KMS-11 (cell line): ENCODE measurements around the gene STK4.

ENCODE experiments used
- H2AFZ ChIP-seq: fragments of 200-600 bp; sonication (generic); 2 replicates; pipeline ENCODE4 v1.6.1; 2016; ENCODE audit warnings: antibody characterized with exemption, mixed run types, low read depth
- H3K27ac ChIP-seq: fragments of 200-600 bp; sonication (generic); 2 replicates; pipeline ENCODE4 v1.6.1; 2016; ENCODE audit warnings: mild to moderate bottlenecking, mixed run types
- H3K27me3 ChIP-seq: fragments of 200-600 bp; sonication (generic); 2 replicates; pipeline ENCODE4 v1.6.1; 2017; ENCODE audit warnings: mild to moderate bottlenecking, low read depth, mixed run types, moderate library complexity; ENCODE audit not compliant: insufficient read depth
- H3K36me3 ChIP-seq: fragments of 200-600 bp; sonication (generic); 2 replicates; pipeline ENCODE4 v1.6.1; 2017; ENCODE audit warnings: mild to moderate bottlenecking, mixed run types; ENCODE audit not compliant: insufficient read depth
- H3K4me1 ChIP-seq: fragments of 200-600 bp; sonication (generic); 2 replicates; pipeline ENCODE4 v1.6.1; 2016; ENCODE audit warnings: mild to moderate bottlenecking, low read depth, mixed run types; ENCODE audit not compliant: poor library complexity, severe bottlenecking
- H3K4me2 ChIP-seq: fragments of 200-600 bp; sonication (generic); 2 replicates; pipeline ENCODE4 v1.7.0; 2016; ENCODE audit warnings: mild to moderate bottlenecking, mixed run types
- H3K4me3 ChIP-seq: fragments of 200-600 bp; sonication (generic); IDR thresholded peaks from 2 replicates; pipeline ENCODE4 v1.6.1; 2017; ENCODE audit warnings: low read depth, low read length, mixed read lengths; ENCODE audit not compliant: insufficient read depth
- H3K79me2 ChIP-seq: fragments of 200-600 bp; sonication (generic); 2 replicates; pipeline ENCODE4 v1.6.1; 2016; ENCODE audit warnings: low read depth, mixed run types; ENCODE audit not compliant: insufficient read depth
- H3K9ac ChIP-seq: fragments of 200-600 bp; sonication (generic); 2 replicates; pipeline ENCODE4 v1.6.1; 2016; ENCODE audit warnings: mild to moderate bottlenecking, mixed run types
- H4K20me1 ChIP-seq: fragments of 200-600 bp; sonication (generic); 2 replicates; pipeline ENCODE4 v1.6.1; 2016; ENCODE audit warnings: mild to moderate bottlenecking, mixed run types; ENCODE audit not compliant: insufficient read depth
- CTCF ChIP-seq: fragments of 200-600 bp; sonication (generic); conservative IDR thresholded peaks from 2 replicates; pipeline ENCODE4 v1.6.1; 2017; ENCODE audit warnings: low read depth, mild to moderate bottlenecking, antibody characterized with exemption, low read length, moderate library complexity, mixed read lengths

Gene STK4

GRCh38 chr20:44963325-44964215, 2.7 kb upstream of the STK4 start:
- peaks cover 44% of the 10 kb centered on the region for H3K79me2 ChIP-seq
- no peaks in the 10 kb centered on the region for H3K36me3 ChIP-seq
- peak overlapping the region; percentile 23; the same call in 1 of the 2 replicates for H3K4me2 ChIP-seq
- H3K4me3 ChIP-seq = no peak overlapping the region
- peak overlapping the region; percentile 11; the same call in 1 of the 2 replicates for H2AFZ ChIP-seq
- no peak overlapping the region for H3K27ac ChIP-seq
- no peak for TF ChIP-seq CTCF
- H3K4me1 ChIP-seq = peaks cover 76% of the 10 kb centered on the region
- H4K20me1 ChIP-seq = no peaks in the 10 kb centered on the region
- no peak overlapping the region for H3K9ac ChIP-seq
- H3K27me3 ChIP-seq = no peaks in the 10 kb centered on the region

- H3K9ac ChIP-seq = peak overlapping the region; percentile 54
- peaks cover 87% of the 10 kb centered on the region for H3K4me1 ChIP-seq
- H3K27ac ChIP-seq = peak overlapping the region; percentile 51
- peak overlapping the region; percentile 92 for H3K4me2 ChIP-seq
- no peaks in the 10 kb centered on the region for H3K36me3 ChIP-seq
- peaks cover 45% of the 10 kb centered on the region for H3K79me2 ChIP-seq
- TF ChIP-seq CTCF = no peak
- peak overlapping the region; percentile 96 for H2AFZ ChIP-seq
- no peaks in the 10 kb centered on the region for H4K20me1 ChIP-seq
- no peaks in the 10 kb centered on the region for H3K27me3 ChIP-seq
- no peak overlapping the region for H3K4me3 ChIP-seq
These were observed 672 bp upstream of the STK4 start for GRCh38 chr20:44965651-44966029.

GRCh38 chr20:44967207-44967807, 995 bp downstream of the STK4 start:
- no peak for TF ChIP-seq CTCF
- H3K9ac ChIP-seq = peak overlapping the region; percentile 54; the same call in 1 of the 2 replicates
- no peaks in the 10 kb centered on the region for H4K20me1 ChIP-seq
- no peaks in the 10 kb centered on the region for H3K36me3 ChIP-seq
- peak overlapping the region; percentile 96 for H3K4me2 ChIP-seq
- no peak overlapping the region for H2AFZ ChIP-seq
- no peaks in the 10 kb centered on the region for H3K27me3 ChIP-seq
- peaks cover 87% of the 10 kb centered on the region for H3K4me1 ChIP-seq
- H3K79me2 ChIP-seq = peaks cover 51% of the 10 kb centered on the region
- peak overlapping the region; percentile 15; the same call in 1 of the 2 replicates for H3K27ac ChIP-seq
- peak overlapping the region; percentile 33 for H3K4me3 ChIP-seq

GRCh38 chr20:44969300-44969894, 3.1 kb downstream of the STK4 start:
- peak overlapping the region; percentile 96 for H3K4me2 ChIP-seq
- H3K9ac ChIP-seq = peak overlapping the region; percentile 26; the same call in 1 of the 2 replicates
- H3K4me3 ChIP-seq = no peak overlapping the region
- H3K4me1 ChIP-seq = peaks cover 86% of the 10 kb centered on the region
- TF ChIP-seq CTCF = no peak
- peaks cover 15% of the 10 kb centered on the region; the same call in 1 of the 2 replicates for H3K36me3 ChIP-seq
- H3K27ac ChIP-seq = peak overlapping the region; percentile 69
- H3K79me2 ChIP-seq = peaks cover 70% of the 10 kb centered on the region
- H2AFZ ChIP-seq = no peak overlapping the region
- no peaks in the 10 kb centered on the region for H4K20me1 ChIP-seq
- H3K27me3 ChIP-seq = no peaks in the 10 kb centered on the region
